Measurements from ENCODE around the gene SZT2.
A peak's percentile ranks its signal among the peaks of the same experiment; 100 is the strongest.

Gene SZT2

GRCh38 chr1:43389326-43390313, at the start of gene SZT2, which contains the start of gene MED8:
TSS of gene SZT2 (plus strand) at chr1:43389899. CDS start at chr1:43389969, 70 bp downstream.
TSS of gene MED8 (minus strand) at chr1:43389800. CDS start at chr1:43389764, 36 bp downstream.
- peak; percentile 96 for DNase-seq

GRCh38 chr1:43340559-43340958, 49.1 kb upstream of the SZT2 start:
- no peak for DNase-seq

DNA sequence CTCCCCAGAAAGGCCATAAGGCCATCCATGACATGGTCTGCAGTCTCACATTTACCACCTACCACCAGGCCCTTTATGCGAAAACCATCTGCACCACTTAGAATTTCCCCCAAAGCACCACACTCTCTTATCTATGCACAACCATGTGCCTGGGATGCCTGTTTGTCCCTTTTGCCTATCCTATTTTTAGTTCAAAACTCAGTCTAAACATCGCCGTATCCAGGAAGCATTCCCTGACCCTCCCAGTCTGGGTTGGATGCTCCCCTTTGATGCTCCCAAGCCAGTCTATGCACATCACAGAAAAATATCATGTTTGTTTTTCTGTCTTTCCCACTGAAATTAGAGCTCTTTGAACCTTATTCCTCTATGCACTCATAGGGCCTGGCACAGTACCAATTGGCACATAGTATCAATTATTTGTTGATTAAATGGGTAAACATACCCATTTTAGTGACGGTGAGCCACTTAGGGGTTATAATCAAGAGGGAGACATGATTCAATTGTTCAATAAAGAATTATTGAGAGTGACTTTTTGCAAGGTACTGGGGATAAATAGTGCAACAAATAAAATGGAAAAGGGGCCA, 45.3 kb upstream of the SZT2 start:
- no peak for DNase-seq

DNA sequence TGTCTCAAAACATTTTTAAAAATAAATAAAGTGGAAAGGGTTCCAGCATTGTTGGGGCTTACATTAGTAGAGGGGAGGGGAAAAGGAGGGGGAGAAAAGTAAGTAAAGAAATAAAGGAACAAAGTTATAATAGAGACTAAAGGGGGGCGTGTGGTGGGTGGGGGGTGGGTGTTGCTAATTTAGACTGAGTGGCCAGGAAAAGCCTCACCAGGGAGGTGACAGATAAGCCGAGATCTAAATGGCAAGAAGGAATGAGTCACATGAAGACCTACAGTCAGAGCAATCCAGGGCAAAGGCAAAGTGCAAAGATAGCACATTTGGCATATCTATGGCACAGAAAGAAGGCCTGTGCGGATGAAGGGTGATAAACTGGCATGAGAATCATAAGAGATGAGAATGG, 44.6 kb upstream of the SZT2 start:
- no peak for DNase-seq

DNA sequence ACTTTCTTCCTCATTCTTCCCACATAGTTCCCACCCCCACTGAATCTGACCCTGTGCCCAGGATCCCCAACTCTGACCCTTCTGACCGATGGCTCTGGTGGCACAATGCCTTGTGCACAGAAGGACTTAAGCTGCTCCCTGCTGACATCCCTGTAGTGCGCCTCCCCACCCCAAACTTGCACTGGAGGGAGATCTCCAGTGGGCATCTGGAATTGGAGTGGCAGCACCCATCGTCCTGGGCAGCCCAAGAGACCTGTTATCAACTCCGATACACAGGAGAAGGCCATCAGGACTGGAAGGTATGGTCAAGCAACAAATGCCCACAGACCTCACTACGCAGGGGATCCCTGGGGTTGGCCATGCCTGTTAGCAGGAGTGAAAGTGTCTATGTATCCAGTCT, 43.1 kb upstream of the SZT2 start:
- DNase-seq, result no peak

GRCh38 chr1:43348343-43348808, 41.3 kb upstream of the SZT2 start:
- DNase-seq, result peak; percentile 90

GRCh38 chr1:43348809-43349593, 40.7 kb upstream of the SZT2 start:
- DNase-seq, result peak; percentile 97

DNA sequence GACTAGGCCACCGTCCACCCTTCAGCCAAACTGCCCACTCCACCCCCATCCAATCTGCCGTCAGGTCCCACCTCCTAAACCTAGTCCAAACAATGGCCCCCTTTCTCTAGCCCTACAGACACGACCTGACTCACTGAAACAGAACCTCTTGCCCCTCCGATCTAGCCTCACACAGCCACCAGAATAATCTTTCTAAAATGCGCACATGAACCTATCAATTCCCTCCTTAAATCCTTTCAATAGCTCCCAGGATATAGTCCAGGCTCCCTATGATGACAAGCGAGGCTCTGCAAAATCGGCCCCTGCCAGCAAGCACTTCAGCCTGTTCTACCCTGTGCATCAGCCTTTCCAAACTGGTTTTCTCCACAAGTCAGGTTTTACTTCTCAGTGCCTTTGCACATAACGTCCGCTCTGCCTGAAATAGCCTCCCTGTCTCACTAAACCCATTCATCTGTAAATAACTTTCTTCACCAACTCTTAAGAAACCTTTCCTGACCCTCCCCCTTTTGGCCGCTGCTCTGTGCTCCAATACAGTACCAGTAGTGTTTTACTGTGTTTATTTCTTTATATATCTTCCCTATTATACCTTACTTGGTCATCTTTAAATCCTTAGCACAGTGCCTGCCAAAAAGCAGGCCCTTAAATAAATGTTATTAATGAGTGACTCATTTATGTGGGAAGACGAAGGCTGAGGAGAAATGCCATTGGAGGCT, 39.9 kb upstream of the SZT2 start:
- peak; percentile 65 for DNase-seq

- DNase-seq, result no peak
Measured at GRCh38 chr1:43350976-43351375, 38.7 kb upstream of the SZT2 start.

- DNase-seq, result peak; percentile 30
Measured at GRCh38 chr1:43351421-43352350, 38.0 kb upstream of the SZT2 start.

DNA sequence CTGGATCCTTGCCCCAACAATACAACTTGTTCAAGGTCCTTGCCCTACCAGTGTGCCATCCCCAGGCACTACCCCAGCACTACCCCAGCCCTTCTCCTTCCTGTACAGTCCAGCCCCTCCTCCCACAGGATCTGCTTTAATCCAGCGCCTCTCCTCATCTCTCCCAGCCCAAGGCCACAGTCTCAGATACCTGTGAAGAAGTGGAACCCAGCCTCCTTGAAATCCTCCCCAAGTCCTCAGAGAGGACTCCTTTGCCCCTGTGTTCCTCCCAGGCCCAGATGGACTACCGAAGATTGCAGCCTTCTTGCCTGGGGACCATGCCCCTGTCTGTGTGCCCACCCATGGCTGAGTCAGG, 37.4 kb upstream of the SZT2 start:
- DNase-seq, result no peak

- DNase-seq, result no peak
Measured at GRCh38 chr1:43352881-43353280, 36.8 kb upstream of the SZT2 start.

- no peak for DNase-seq
Measured at GRCh38 chr1:43354471-43354870, 35.2 kb upstream of the SZT2 start.

DNA sequence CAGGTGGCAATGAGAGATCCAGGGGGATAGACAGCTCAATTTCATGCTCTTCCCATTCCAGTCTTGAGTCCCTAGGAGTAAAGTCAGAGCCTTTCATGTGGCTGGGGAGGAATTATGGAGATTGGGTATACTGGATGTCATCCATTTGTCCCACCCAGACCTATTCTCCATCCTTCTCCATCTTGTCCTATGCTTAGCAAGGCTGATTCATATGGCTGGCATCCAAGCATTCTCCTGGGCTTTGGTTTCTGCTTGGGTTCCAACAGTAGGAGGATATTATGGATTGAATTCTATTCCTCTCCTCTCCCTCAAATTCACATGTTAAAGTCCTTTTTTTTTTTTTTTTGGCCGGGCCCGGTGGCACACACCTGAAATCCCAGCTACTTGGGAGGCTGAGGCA, 34.8 kb upstream of the SZT2 start:
- no peak for DNase-seq

GRCh38 chr1:43357251-43357650, 32.4 kb upstream of the SZT2 start:
- DNase-seq, result no peak

GRCh38 chr1:43358121-43358745, 31.5 kb upstream of the SZT2 start:
- peak; percentile 75 for DNase-seq

- DNase-seq, result peak; percentile 99
Measured at GRCh38 chr1:43358746-43359693, 30.7 kb upstream of the SZT2 start, which contains the start of gene CDC20. TSS of gene CDC20 (plus strand) at chr1:43358981. CDS start at chr1:43359216, 235 bp downstream.

DNA sequence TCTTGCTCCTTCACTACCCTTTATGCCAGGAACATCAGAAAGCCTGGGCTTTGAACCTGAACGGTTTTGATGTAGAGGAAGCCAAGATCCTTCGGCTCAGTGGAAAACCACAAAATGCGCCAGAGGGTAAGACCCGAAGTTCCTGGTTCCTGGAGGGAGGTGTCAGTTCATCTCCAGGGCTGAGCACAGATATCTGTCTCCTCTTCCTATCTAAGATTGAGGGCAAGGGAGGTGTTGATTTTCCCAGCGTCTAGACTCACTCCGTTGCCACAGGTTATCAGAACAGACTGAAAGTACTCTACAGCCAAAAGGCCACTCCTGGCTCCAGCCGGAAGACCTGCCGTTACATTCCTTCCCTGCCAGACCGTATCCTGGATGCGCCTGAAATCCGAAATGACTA, 30.0 kb upstream of the SZT2 start:
- DNase-seq, result peak; percentile 40

DNA sequence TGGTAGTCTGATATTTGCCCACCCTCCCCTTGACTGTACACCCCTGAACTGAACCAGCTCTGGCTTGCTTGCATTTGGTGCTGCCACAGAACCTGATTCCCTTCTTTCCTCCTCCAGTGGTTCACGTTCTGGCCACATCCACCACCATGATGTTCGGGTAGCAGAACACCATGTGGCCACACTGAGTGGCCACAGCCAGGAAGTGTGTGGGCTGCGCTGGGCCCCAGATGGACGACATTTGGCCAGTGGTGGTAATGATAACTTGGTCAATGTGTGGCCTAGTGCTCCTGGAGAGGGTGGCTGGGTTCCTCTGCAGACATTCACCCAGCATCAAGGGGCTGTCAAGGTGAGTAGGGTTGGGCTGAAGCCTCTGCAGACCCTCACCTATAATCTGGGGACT, 29.1 kb upstream of the SZT2 start:
- no peak for DNase-seq
